GM11168 (cell line): ENCODE results near the gene PRKAB2.
"Not testable (repeated sequence)": the region's sequence is repeated elsewhere in the genome, so short reads cannot be mapped to it uniquely, and the experiment has no call there.

Source experiments
- in situ Hi-C: fragments of 300-500 bp; cut with MboI; formaldehyde crosslinking; loops from one replicate; pipeline ENCODE4 v1.12.0; 2022; ENCODE audit warnings: low sequenced_read_pairs; ENCODE audit not compliant: unreplicated experiment

Gene PRKAB2

DNA sequence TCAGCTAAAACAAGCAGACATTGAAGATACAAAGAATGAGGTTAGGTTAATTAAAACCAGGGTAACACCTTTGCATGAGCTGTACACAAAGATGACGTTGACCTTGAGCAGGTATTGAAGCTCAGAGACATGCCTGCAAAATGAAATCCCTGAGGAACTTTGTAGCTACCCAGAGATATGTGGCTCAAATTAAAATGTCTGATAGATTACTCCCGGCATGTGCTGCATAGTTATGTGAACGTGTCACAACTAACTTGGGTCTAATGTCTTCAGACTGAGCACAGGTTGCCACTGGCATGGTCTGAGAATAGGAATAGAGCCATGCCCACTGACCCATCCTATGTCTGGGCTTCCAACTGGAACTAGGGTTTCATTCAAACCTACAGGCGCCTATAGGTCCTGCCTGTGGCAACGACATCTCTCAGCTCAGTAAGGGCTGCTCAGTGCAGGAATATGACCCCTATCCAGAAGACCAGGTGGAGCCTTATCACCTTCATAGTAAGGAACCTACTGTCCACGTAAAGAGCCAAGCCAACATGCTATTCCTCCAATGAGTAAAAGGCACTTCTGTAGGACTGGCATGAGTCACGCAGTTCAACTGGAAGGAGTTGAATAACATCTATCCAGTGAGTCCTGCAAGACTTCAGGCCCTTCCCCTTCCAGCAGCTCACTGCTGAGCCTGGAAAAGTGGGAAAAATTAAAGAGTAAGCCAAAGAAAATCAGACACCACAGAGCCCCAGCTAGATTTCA lies 60.7 kb downstream of the PRKAB2 start:
- in situ Hi-C loops, result no loop called here

DNA sequence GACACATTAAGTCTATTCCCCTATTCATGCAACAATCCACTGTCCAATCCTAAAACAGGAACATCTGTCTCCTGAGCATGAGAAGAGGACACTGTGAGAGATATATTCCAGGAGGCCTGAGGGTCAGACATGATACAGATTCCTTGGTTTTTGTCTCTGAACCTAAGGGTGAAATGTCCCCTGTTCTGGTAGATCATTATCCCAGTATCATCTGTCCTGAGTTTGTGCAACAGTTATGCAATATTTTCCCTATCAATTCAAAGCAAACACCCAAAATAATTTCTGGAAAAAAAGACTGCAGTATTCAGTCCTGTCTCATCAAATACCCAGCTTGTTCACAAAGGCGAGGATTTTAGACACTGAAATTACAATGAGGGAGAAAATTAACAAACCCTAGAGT lies 61.4 kb downstream of the PRKAB2 start:
- in situ Hi-C loops, result no loop called here

- in situ Hi-C loops, result no loop called here
Observed at GRCh38 chr1:147110434-147110833, 61.8 kb downstream of the PRKAB2 start.

GRCh38 chr1:147109762-147110161 lies 62.5 kb downstream of the PRKAB2 start:
- in situ Hi-C loops, result no loop called here

DNA sequence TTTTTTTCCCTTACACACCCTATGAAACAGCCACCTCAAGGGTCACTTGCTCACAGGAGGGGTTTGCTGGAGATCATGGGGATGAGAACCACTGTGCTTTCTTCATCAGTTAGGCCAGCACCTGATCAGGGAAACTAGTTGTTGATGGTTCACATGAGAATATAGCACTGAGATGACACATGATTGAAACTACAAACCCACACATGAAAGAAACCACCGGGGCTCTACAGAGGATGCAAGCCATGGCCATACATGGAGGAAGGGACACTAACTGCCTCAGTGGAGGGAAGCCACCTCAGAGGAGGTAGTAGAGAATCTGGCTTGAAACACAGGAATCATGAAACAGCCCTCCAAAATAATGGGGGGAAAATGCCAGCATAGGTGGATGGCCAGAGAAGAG lies 63.2 kb downstream of the PRKAB2 start:
- in situ Hi-C loops, result no loop called here

DNA sequence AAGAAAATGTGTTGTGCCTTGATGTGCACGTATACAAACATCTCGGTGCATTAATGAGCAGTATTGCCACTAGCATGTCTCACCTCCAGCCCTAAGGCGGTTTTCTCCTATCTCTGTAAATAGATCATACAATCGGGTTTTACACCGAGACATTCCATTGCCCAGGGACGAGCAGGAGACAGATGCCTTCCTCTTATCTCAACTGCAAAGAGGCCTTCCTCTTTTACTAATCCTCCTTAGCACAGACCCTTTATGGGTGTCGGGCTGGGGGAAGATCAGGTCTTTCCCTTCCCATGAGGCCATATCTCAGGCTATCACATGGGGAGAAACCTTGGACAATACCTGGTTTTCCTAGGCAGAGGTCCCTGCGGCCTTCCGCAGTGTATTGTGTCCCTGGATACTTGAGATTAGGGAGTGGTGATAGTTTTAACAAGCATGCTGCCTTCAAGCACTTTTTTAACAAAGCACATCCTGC lies 65.8 kb downstream of the PRKAB2 start:
- in situ Hi-C loops, result not testable (repeated sequence)

GRCh38 chr1:147105909-147106308 lies 66.4 kb downstream of the PRKAB2 start:
- in situ Hi-C loops, result no loop called here
